NCI-H2196 treated with DMSO at 0.1 percent for 48 hours (cell line): ENCODE data around the gene CDK12.
"Not testable (repeated sequence)": the region's sequence is repeated elsewhere in the genome, so short reads cannot be mapped to it uniquely, and the experiment has no call there.

Source experiments
- DNase-seq: peaks from one replicate; lab custom pipeline; 2025; ENCODE audit not compliant: unreplicated experiment; lab: John Stamatoyannopoulos, UW

CDK12 gene

GRCh38 chr17:39461113-39461925 is at the start of gene CDK12:
CDK12 (plus strand) TSS chr17:39461486; CDS start chr17:39462072, 586 bp downstream.
- DNase-seq, result peak; percentile 75

DNA sequence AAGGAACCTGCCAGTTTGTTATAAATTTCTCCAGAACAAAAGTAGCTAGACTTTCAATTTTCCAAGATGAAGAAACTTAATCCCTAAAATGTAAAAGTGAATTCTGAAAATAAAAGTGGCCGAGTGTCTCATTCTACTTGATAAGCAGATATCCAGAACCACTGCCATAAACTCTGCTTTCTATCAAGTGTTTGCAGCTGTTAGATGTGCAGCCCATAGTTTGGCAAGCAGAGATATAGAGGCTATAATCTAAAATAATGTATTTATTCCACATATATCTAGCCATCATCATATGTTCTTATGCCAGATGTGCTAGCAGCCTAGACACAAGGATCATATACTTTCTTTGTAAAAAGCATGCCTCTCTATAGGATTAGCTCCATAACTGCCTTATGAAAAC is 45.1 kb upstream of the CDK12 start:
- DNase-seq, result no peak

GRCh38 chr17:39429600-39429999 is 31.7 kb upstream of the CDK12 start:
- DNase-seq, result no peak

GRCh38 chr17:39439868-39440267 is 21.4 kb upstream of the CDK12 start:
- not testable (repeated sequence) for DNase-seq

DNA sequence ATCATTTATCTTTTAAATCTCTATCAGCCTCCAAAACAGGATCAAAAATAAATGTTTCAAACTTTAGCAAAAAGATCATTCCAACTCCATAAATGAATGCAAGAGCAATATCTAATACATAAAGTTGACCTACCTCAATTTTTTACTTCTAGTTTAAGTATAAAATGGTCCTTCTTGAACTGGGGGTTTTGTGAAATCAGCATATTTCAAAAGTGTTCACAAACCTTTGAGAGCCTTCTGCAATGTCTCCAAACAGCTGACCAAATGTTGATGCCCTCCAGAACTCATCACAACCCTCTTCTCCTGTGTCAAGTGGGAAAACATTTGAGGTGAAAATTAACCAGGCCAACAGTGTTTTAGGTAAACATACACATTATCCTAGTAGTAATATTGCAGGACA is 18.0 kb upstream of the CDK12 start:
- DNase-seq, result no peak

DNA sequence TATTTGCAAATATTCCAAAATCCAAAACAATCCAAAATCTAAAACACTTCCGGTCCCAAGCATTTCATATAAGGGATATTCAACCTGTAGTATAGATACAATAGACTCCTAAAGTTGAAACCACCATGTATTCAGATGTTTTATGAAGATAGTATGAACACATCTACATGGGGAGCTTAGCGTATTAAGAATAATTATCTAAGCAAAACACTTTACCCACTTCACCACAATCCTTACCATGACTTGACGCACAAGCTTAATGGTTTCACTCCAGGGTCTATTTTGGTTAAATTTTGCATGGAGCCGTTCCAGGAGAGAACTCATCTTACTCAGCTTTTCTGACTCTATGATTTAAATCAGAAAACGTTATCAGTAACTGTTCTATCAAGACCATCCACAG is 13.7 kb upstream of the CDK12 start:
- no peak for DNase-seq

DNA sequence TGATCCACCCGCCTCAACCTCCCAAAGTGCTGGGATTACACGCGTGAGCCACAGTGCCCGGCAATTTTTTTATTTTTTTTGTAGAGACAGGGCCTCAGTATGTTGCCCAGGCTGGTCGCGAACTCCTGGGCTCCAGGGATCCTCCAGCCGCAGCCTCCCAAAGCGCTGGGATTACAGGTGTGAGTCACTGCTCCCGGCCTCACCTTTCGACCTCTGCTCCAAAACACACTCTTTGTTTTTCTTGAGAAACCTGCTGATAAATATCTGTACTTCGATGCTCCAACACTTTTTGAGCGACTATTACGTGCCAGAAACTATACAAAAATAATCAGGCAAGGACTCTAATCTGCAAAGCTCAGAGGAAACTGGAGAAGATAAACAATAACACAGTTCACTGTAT is 11.2 kb upstream of the CDK12 start:
- DNase-seq, result no peak

DNA sequence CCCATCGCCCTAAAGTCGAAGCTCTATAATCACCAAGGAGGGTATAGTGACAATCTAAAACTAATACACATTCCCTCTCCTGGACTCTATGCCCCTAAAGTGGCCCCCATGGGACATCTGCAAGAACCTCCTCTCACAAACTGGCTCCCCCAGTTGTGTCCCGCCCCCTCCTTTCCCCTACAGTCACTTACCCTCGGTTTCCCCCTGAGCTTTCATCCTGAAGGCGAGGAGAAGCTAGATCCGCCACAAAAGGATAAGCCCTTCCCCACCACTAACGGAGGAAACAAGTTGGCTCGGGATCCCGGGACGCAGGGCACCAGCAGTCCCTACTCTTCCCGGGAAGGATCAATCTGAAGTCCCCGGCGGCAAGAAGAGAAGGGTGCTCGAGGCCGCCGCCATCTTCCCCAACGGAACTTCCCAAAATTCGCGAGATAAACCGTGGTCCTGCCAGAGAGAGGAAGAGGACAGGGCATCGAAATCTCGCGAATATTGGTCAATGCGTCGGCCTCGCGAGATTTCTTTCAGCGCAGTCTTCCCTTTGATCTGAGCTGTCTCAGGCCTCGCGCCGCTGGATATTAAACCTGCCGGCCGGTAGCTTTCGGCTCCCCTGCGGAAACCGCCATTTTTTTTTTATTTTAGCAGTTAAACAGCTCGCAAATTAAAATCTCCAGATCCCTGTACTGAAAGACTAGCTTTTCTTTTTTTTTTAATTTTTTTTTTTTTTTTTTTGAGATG is 10.3 kb upstream of the CDK12 start, which contains the start of gene MED1:
Gene MED1, minus strand, starts transcription at position 417 of the 735 bp plus-strand sequence. Its CDS starts 201 bp downstream, at position 216.
- peak; percentile 84 for DNase-seq

DNA sequence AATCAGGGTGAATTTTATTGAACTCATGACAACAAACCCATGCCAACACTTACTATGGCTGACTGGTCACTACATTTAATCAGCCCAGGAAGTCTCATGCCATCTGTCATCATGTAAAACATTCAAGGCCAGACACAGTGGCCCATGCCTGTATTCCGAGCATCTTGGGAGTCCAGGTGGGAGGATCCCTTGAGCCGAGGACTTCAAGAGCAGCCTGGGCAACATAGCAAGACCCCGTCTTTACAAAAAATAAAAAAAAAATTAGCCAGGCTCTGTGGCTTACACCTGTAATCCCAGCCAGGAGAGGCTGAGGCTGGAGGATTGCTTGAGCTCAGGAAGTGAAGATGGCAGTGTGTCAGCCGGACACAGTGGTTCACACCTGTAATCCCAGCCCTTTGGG is 5.4 kb upstream of the CDK12 start:
- DNase-seq, result no peak

GRCh38 chr17:39461926-39462569 is 762 bp downstream of the CDK12 start:
- DNase-seq, result no peak

- no peak for DNase-seq
These were observed 1.5 kb downstream of the CDK12 start for GRCh38 chr17:39462631-39463375.

GRCh38 chr17:39464639-39465181 is 3.4 kb downstream of the CDK12 start:
- not testable (repeated sequence) for DNase-seq

DNA sequence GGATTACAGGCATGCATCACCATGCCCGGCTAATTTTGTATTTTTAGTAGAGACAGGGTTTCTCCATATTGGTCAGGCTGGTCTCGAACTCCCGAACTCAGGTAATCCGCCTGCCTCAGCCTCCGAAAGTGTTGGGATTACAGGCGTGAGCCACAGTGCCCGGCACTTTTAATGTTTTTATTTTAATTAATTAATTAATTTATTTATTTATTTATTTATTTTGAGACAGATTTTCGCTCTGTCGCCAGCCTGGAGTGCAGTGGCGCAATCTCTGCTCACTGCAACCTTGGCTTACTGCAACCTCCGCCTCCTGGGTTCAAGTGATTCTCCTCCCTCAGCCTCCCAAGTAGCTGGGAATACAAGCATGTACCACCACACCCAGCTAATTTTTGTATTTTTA is 7.3 kb downstream of the CDK12 start:
- DNase-seq, result not testable (repeated sequence)

DNA sequence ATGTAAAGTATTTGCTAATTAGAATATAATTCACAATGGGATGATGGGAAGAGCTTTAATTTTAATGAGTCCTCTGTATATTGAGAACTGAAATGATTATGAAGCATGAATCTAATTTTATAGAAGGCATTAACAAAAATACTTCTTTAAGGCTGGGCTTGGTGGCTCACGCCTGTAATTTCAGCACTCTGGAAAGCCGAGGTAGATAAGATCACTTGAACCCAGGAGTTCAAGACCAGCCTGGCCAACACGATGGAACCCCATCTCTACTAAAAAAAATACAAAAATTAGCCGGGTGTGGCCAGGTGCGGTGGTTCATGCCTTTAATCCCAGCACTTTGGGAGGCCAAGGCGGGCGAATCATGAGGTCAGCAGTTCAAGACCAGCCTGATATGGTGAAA is 12.0 kb downstream of the CDK12 start:
- no peak for DNase-seq

GRCh38 chr17:39479631-39480030 is 18.3 kb downstream of the CDK12 start:
- not testable (repeated sequence) for DNase-seq

DNA sequence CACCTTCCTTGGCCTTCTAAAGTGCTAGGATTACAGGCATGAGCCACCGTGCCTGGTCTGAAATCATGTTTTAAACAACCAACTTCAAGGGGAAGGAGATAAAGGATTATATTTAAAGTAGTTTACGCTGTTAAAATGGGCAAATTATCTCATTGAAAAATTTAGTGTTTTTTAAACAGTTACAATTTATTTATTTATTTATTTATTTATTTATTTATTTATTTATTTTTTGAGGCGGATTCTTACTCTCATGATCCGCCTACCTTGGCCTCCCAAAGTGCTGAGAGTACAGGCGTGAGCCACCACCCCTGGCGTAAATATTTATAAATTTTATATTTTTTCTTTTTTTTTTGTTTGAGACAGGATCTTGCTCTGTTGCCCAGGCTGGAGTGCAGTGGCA is 22.2 kb downstream of the CDK12 start:
- DNase-seq, result no peak

GRCh38 chr17:39484178-39484577 is 22.9 kb downstream of the CDK12 start:
- no peak for DNase-seq

DNA sequence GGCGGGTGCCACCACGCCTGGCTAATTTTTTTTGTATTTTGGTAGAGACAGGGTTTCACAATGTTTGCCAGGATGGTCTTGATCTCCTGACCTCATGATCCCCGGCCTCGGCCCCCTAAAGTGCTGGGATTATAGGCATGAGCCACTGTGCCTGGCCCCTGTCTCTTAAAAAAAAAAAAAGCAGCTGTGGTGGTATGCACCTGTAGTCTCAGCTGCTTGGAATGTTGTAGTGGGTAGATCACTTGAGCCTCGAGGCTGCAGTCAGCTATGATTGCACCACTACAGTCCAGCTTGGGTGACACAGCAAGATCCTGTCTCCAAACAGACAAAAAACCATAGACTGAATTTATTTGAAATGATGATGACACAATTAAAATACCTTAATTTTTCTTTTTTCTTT is 24.3 kb downstream of the CDK12 start:
- no peak for DNase-seq

DNA sequence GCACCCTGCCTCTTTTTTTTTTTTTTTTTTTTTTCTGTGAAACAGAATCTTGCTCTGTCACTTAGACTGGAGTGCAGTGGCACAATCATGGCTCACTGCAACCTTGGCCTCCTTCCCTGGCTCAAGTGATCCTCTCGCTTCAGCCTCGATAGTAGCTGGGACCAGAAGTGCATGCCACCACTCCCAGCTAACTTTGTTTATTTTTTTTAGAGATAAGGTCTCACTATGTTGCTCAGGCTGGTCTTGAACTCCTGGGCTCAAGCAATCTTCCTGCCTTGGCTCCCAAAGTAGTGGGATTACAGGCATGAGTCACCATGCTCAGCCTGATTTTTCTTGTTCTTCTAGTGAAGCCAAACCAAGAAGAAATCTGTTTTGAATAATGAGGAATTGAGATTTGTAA is 25.0 kb downstream of the CDK12 start:
- no peak for DNase-seq

DNA sequence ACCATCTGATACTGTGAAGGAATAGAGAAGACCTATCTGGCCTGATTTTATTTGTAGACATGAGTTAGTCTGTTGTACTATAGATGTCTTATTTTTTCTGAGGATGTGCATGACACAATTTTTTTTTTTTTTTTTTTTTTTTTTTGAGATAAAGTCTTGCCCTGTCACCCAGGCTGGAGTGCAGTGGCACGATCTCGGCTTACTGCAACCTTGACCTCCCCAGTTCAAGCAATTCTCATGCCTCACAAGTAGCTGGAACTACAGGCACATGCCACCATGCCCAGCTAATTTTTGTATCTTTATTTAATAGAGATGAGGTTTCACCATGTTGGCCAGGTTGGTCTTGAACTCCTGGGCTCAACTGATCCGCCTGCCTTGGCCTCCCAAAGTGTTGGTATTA is 26.2 kb downstream of the CDK12 start:
- DNase-seq, result not testable (repeated sequence)

- DNase-seq, result no peak
These were observed 26.7 kb downstream of the CDK12 start for GRCh38 chr17:39487946-39488345.
